Neural cell (in vitro differentiated cells): ENCODE results near the gene LATS2.

Experiments used
- CTCF ChIP-seq: fragments of 450-650 bp; IDR thresholded peaks from 2 replicates; pipeline ENCODE4 v1.5.1; 2014; ENCODE audit warnings: antibody characterized with exemption, mild to moderate bottlenecking, moderate library complexity; ENCODE audit not compliant: poor library complexity, severe bottlenecking
- EP300 ChIP-seq: fragments of 450-650 bp; conservative IDR thresholded peaks from 2 replicates; pipeline ENCODE4 v1.6.1; 2014; ENCODE audit warnings: antibody characterized with exemption, mild to moderate bottlenecking, moderate library complexity; ENCODE audit not compliant: poor library complexity, severe bottlenecking
- EZH2 ChIP-seq: fragments of 200-600, 300-800 bp; shearing (Covaris generic), sonication (generic); IDR thresholded peaks from 2 replicates; pipeline ENCODE4 v1.6.1; 2014; ENCODE audit warnings: antibody characterized with exemption, low read length, borderline replicate concordance, mild to moderate bottlenecking; ENCODE audit not compliant: insufficient read depth, poor library complexity, severe bottlenecking
- MXI1 ChIP-seq: fragments of 450-650 bp; conservative IDR thresholded peaks from 2 replicates; pipeline ENCODE4 v1.6.1; 2014; ENCODE audit warnings: antibody characterized with exemption, mild to moderate bottlenecking; ENCODE audit not compliant: poor library complexity, severe bottlenecking
- POLR2AphosphoS5 ChIP-seq: IDR thresholded peaks from 2 replicates; pipeline ENCODE4 v1.6.1; 2012
- RAD21 ChIP-seq: fragments of 450-650 bp; conservative IDR thresholded peaks from 2 replicates; pipeline ENCODE4 v1.6.1; 2014; ENCODE audit warnings: antibody characterized with exemption, mild to moderate bottlenecking, moderate library complexity
- TAF1 ChIP-seq: IDR thresholded peaks from 2 replicates; pipeline ENCODE4 v1.6.1; 2012; ENCODE audit warnings: low read depth

GRCh38 chr13:21069561-21070004 is 8.2 kb upstream of the LATS2 start:
- TF ChIP-seq CTCF (no peak), RAD21 (no peak), MXI1 (no peak), EZH2 (no peak), EP300 (no peak), POLR2AphosphoS5 (no peak), TAF1 (no peak)
